Mesendoderm (in vitro differentiated cells): ENCODE results near the gene ASB2.

ENCODE experiments used
- DNase-seq: peaks from one replicate; pipeline ENCODE4 v3.0.0; 2013
- H2AK5ac ChIP-seq: 2 replicates; pipeline ENCODE4 v1.6.1; 2013; ENCODE audit warnings: low read length, inconsistent platforms
- H2BK120ac ChIP-seq: 2 replicates; pipeline ENCODE4 v1.6.1; 2013; ENCODE audit warnings: low read depth, mild to moderate bottlenecking, low read length, moderate library complexity, mixed read lengths
- H2BK15ac ChIP-seq: replicated peaks from 2 replicates; pipeline ENCODE4 v1.6.1; 2013; ENCODE audit warnings: low read depth, mild to moderate bottlenecking, moderate library complexity
- H2BK5ac ChIP-seq: 2 replicates; pipeline ENCODE4 v1.6.1; 2013; ENCODE audit warnings: low read length, inconsistent platforms
- H3K18ac ChIP-seq: 2 replicates; pipeline ENCODE4 v1.6.1; 2013; ENCODE audit warnings: mild to moderate bottlenecking, low read length, mixed read lengths
- H3K23ac ChIP-seq: one replicate; pipeline ENCODE4 v1.6.1; 2013; ENCODE audit warnings: low read length
- H3K27ac ChIP-seq: 2 replicates; pipeline ENCODE4 v1.5.1; 2013; ENCODE audit warnings: low read depth, mild to moderate bottlenecking, inconsistent platforms, low read length, moderate library complexity
- H3K27me3 ChIP-seq: 2 replicates; pipeline ENCODE4 v1.6.1; 2013; ENCODE audit warnings: low read length, control low read depth, mild to moderate bottlenecking, inconsistent platforms; ENCODE audit not compliant: insufficient read depth, poor library complexity
- H3K36me3 ChIP-seq: 2 replicates; pipeline ENCODE4 v1.6.1; 2013; ENCODE audit warnings: low read length, inconsistent platforms; ENCODE audit not compliant: control insufficient read depth, insufficient read depth
- H3K4ac ChIP-seq: one replicate; pipeline ENCODE4 v1.6.1; 2013; ENCODE audit warnings: low read depth, mild to moderate bottlenecking, low read length, moderate library complexity
- H3K4me1 ChIP-seq: 2 replicates; pipeline ENCODE4 v1.6.1; 2013; ENCODE audit warnings: low read depth, low read length, inconsistent platforms; ENCODE audit not compliant: control insufficient read depth
- H3K4me2 ChIP-seq: 2 replicates; pipeline ENCODE4 v1.6.1; 2013; ENCODE audit warnings: low read length
- H3K4me3 ChIP-seq: 2 replicates; pipeline ENCODE4 v1.5.1; 2013; ENCODE audit warnings: mild to moderate bottlenecking, low read length
- H3K56ac ChIP-seq: one replicate; pipeline ENCODE4 v1.6.1; 2013; ENCODE audit warnings: low read length
- H3K79me1 ChIP-seq: 2 replicates; pipeline ENCODE4 v1.6.1; 2013; ENCODE audit warnings: low read length, inconsistent platforms
- H3K79me2 ChIP-seq: 2 replicates; pipeline ENCODE4 v1.6.1; 2013; ENCODE audit warnings: mild to moderate bottlenecking, low read length; ENCODE audit not compliant: control insufficient read depth, insufficient read depth
- H3K9ac ChIP-seq: 2 replicates; pipeline ENCODE4 v1.6.1; 2013; ENCODE audit warnings: low read length, inconsistent platforms
- H4K5ac ChIP-seq: one replicate; pipeline ENCODE4 v1.6.1; 2013; ENCODE audit warnings: low read length
- H4K8ac ChIP-seq: one replicate; pipeline ENCODE4 v1.6.1; 2013; ENCODE audit warnings: low read depth, mild to moderate bottlenecking, control low read depth, low read length, moderate library complexity
- WGBS: extraction: QIAGEN DNeasy Blood & Tissue Kit; methylation state at CpG from one replicate; pipeline ENCODE4 v1.1.7; 2013; ENCODE audit warnings: low lambda C conversion rate, missing lambda C conversion rate; ENCODE audit not compliant: insufficient coverage; ENCODE audit errors: extremely low coverage; 5-methylcytosine and 5-hydroxymethylcytosine counted together

Gene ASB2

DNA sequence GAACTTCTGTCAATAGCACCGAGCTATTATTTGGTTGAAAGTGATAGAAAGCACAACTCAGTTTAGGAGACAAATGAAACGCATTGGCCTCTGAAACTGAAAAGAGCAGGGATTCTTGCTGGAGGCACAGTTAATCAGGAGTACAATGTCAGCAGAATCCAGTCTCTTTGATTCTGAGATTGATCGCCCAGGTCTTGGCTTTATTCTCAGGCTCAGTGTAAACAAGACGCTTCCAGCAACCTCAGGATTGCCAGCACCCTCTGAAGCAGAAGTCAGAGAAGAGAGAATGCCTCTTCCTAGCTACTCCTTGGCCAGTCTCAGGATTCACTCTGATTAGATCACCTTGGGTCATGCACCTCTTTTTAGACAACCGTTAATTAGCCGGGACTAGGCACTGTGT lies 38.0 kb upstream of the ASB2 start:
- WGBS, result no CpG with 5 or more reads among the region's 6 CpGs
- no peak overlapping the region for H3K56ac ChIP-seq

DNA sequence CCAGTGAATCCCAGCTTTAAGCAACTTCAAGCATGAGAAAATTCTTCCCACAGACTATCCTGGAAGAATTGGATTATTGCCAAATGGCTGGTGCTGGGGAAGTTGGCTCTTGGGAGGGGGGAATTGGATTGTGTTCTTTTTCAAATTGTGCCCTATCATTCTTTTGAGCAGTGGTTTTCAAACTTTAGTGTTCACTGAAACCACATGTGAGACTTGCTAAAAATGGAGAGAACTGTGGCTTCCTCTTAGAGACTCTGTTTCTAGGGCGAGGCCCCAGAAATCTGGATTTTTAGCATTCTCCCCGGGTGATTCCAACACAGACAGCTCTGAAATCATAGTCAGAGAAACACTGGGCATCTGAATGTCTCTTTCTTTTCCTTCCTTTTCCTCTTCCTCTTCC lies 35.4 kb upstream of the ASB2 start:
- H2AK5ac ChIP-seq, result no peak overlapping the region
- no peak overlapping the region for H3K27ac ChIP-seq
- no peaks in the 10 kb centered on the region for H3K27me3 ChIP-seq
- H3K23ac ChIP-seq, result no peak overlapping the region
- no peaks in the 10 kb centered on the region for H3K79me1 ChIP-seq
- no peak overlapping the region for H3K4ac ChIP-seq
- H3K79me2 ChIP-seq, result no peaks in the 10 kb centered on the region
- H4K8ac ChIP-seq, result no peak overlapping the region
- no peak overlapping the region for H3K56ac ChIP-seq
- no peak overlapping the region for H3K18ac ChIP-seq
- no peak overlapping the region for H3K9ac ChIP-seq
- H2BK120ac ChIP-seq, result no peak overlapping the region
- no CpG with 5 or more reads among the region's 2 CpGs for WGBS
- no peak overlapping the region for H2BK5ac ChIP-seq
- no peak overlapping the region for H2BK15ac ChIP-seq
- H3K36me3 ChIP-seq, result no peaks in the 10 kb centered on the region
- no peak overlapping the region for H4K5ac ChIP-seq
- no peak for DNase-seq
- no peak overlapping the region for H3K4me2 ChIP-seq
- H3K4me3 ChIP-seq, result no peak overlapping the region
- H3K4me1 ChIP-seq, result no peaks in the 10 kb centered on the region

More for the DNA sequence above, 38.0 kb upstream of the ASB2 start:
- no peak overlapping the region for H3K23ac ChIP-seq
- H3K27me3 ChIP-seq, result no peaks in the 10 kb centered on the region
- no peak overlapping the region for H3K4ac ChIP-seq
- no peak overlapping the region for H3K27ac ChIP-seq
- H3K79me2 ChIP-seq, result no peaks in the 10 kb centered on the region
- H3K4me2 ChIP-seq, result no peak overlapping the region
- no peaks in the 10 kb centered on the region for H3K4me1 ChIP-seq
- no peaks in the 10 kb centered on the region for H3K36me3 ChIP-seq
- H2BK15ac ChIP-seq, result no peak overlapping the region
- H3K4me3 ChIP-seq, result no peak overlapping the region
- no peak overlapping the region for H2BK120ac ChIP-seq
- H3K18ac ChIP-seq, result no peak overlapping the region
- no peak overlapping the region for H3K9ac ChIP-seq
- no peak overlapping the region for H2AK5ac ChIP-seq
- no peak overlapping the region for H4K5ac ChIP-seq
- H2BK5ac ChIP-seq, result no peak overlapping the region
- no peak overlapping the region for H4K8ac ChIP-seq
- no peaks in the 10 kb centered on the region for H3K79me1 ChIP-seq
- no peak for DNase-seq

- Histone ChIP-seq H3K9ac (no peak overlapping the region), H3K4ac (no peak overlapping the region), H3K4me3 (no peak overlapping the region), H3K79me2 (no peaks in the 10 kb centered on the region), H3K79me1 (no peaks in the 10 kb centered on the region), H3K27ac (no peak overlapping the region), H3K36me3 (no peaks in the 10 kb centered on the region), H2BK5ac (no peak overlapping the region), H2AK5ac (no peak overlapping the region), H3K4me1 (no peaks in the 10 kb centered on the region), H3K27me3 (no peaks in the 10 kb centered on the region), H3K56ac (no peak overlapping the region), H4K5ac (no peak overlapping the region), H3K23ac (no peak overlapping the region), H4K8ac (no peak overlapping the region), H2BK15ac (no peak overlapping the region), H2BK120ac (no peak overlapping the region), H3K18ac (no peak overlapping the region), H3K4me2 (no peak overlapping the region)
- DNase-seq, result no peak
- no CpG with 5 or more reads among the region's 6 CpGs for WGBS
These were observed 34.3 kb upstream of the ASB2 start for GRCh38 chr14:94010625-94011024.

DNA sequence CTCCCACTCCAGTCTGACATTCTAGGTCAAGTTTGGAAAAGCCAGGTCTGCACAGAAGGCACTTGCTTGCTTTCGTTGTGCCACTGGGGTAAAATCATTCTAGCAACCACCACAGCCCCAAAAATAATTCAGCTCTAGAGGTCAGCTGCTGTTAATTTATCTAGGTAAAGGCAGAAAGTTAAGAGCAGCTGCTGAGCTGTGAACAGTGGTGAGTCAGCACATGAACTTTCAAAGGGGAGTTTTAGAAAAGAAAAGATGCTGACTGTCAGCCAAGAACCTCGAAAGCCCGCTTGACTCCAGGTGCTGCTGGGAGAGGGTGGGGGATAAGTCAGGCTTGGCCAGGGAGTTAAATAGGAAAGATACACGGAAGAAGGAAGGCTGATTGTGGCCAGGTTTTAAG lies 33.4 kb upstream of the ASB2 start:
- H3K4me1 ChIP-seq, result no peaks in the 10 kb centered on the region
- H3K56ac ChIP-seq, result no peak overlapping the region
- no peak overlapping the region for H3K23ac ChIP-seq
- no peaks in the 10 kb centered on the region for H3K36me3 ChIP-seq
- H3K27me3 ChIP-seq, result no peaks in the 10 kb centered on the region
- no peak overlapping the region for H4K8ac ChIP-seq
- no peak overlapping the region for H3K18ac ChIP-seq
- no peak overlapping the region for H3K9ac ChIP-seq
- no peak overlapping the region for H3K27ac ChIP-seq
- H3K4me2 ChIP-seq, result no peak overlapping the region
- H3K79me2 ChIP-seq, result no peaks in the 10 kb centered on the region
- H2AK5ac ChIP-seq, result no peak overlapping the region
- H2BK15ac ChIP-seq, result no peak overlapping the region
- no peak overlapping the region for H2BK5ac ChIP-seq
- H4K5ac ChIP-seq, result no peak overlapping the region
- no CpG with 5 or more reads among the region's 4 CpGs for WGBS
- no peak overlapping the region for H3K4ac ChIP-seq
- no peak overlapping the region for H3K4me3 ChIP-seq
- H3K79me1 ChIP-seq, result no peaks in the 10 kb centered on the region
- no peak overlapping the region for H2BK120ac ChIP-seq
- no peak for DNase-seq

- Histone ChIP-seq H3K79me2 (no peaks in the 10 kb centered on the region), H4K5ac (no peak overlapping the region), H3K56ac (no peak overlapping the region), H2BK5ac (no peak overlapping the region), H4K8ac (no peak overlapping the region), H3K27ac (no peak overlapping the region), H2BK120ac (no peak overlapping the region), H3K27me3 (no peaks in the 10 kb centered on the region), H3K4me2 (no peak overlapping the region), H2AK5ac (no peak overlapping the region), H3K4me3 (no peak overlapping the region), H3K23ac (no peak overlapping the region), H2BK15ac (no peak overlapping the region), H3K18ac (no peak overlapping the region), H3K36me3 (no peaks in the 10 kb centered on the region), H3K79me1 (no peaks in the 10 kb centered on the region), H3K4ac (no peak overlapping the region), H3K9ac (no peak overlapping the region), H3K4me1 (no peaks in the 10 kb centered on the region)
- no peak for DNase-seq
- WGBS, result no CpG with 5 or more reads among the region's 3 CpGs
These were observed 31.9 kb upstream of the ASB2 start for GRCh38 chr14:94008234-94008633.

DNA sequence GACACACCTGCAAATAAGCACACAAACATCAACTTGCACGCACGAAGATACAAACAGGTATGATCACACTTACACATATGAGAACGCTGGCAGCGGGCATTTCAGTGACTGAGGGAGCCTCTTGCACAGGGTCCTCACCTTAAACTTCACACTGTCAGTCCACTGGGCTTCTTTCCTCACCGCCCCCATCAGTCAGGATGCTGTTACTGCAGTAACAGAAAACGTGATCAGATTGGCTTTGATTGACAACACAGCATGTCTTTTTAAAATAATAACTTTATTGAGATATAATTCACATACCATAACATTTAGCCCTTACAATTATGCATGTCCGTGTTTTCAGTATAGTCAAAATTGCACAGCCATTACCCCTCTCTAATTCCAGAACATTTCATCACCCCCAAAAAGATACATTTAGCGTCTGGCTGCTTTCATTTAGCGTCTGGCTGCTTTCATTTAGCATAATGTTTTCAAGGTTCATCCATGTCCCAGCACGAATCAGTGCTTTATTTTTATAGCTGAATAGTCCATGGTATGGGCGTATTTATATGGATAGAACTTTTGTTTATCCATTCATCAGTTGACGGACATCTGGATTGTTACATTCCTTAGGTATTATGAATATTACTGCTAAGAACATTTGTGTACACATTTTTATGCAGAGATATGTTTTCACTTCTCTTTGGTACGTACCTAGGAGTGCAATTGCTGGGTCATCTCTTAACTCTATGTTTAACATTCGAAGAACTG lies 29.1 kb upstream of the ASB2 start:
- Histone ChIP-seq H3K27ac (no peak overlapping the region), H3K27me3 (no peaks in the 10 kb centered on the region), H2BK120ac (no peak overlapping the region), H3K36me3 (no peaks in the 10 kb centered on the region), H3K56ac (no peak overlapping the region), H3K4me3 (no peak overlapping the region), H3K4ac (no peak overlapping the region), H2BK15ac (no peak overlapping the region), H3K4me2 (no peak overlapping the region), H3K79me2 (no peaks in the 10 kb centered on the region), H2AK5ac (no peak overlapping the region), H3K4me1 (no peaks in the 10 kb centered on the region), H3K18ac (no peak overlapping the region), H2BK5ac (no peak overlapping the region), H3K9ac (no peak overlapping the region), H4K5ac (no peak overlapping the region), H4K8ac (no peak overlapping the region), H3K23ac (no peak overlapping the region), H3K79me1 (no peaks in the 10 kb centered on the region)
- peak; percentile 31 for DNase-seq
- no CpG with 5 or more reads among the region's 14 CpGs for WGBS
